Stimulated activated CD4-positive, alpha-beta T cell treated with anti-CD3 and anti-CD28 coated beads, TNF-alpha, amount 100 ng/mL, for 1 hour (primary cell): ENCODE data around the gene ARID3A.

Experiments
- DNase-seq, 3 donors: peaks; one replicate each; pipeline ENCODE4 v3.0.0-alpha.2; 2020; ENCODE audit warnings: low read depth in 3 of 3, low spot score in 1 of 3

The ARID3A gene

DNA sequence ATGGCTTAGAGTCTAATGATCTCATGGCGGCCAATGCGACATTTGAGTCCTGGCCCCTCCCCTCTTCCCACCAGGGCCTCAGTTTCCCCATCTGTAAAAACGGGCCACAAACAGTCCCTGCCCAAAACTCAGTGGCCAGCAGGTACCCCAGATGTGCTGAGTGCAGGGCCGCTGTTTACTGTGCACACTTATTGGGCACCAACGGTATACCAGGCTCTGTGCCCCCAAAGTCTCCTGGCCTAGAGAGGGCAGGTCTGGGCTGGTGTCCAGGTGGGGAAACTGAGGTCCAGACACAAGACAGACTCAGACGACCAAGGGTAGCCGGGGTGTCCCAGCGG is 34.7 kb downstream of the ARID3A start:
- no peak for DNase-seq

DNA sequence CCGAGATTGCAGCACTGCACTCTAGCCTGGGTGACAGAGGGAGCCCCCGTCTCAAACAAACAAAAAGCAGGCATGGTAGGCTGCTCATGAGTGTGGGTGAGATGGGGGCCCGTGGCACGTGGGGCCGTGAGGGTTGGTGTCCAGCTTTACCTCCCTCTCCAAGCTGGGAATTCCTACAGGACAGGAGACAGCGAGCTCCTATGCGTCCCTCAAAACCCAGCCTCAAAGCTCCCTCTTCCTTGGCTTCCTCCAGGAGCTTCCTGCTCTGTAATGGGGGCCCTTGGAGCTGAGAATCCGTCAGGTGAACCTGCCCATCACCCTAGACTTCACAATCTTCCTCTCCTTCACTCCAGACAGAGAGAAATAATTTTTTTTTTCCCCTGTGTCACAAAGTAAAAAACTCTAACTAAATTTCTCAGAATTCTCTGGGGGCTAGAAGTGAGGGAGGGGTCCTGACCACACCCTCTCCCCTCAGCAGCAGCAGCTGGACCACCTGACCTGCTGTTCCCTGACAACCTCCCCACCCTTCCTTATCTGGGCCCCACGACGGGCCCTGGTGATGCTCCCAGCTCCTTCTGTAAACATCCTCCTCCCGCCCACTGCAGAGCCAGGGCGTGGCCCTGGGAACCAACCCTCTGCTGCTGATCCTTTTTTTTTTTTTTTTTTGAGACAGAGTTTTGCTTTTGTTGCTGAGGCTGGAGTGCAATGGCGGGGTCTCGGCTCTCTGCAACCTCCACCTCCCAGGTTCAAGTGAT is 36.2 kb downstream of the ARID3A start:
- DNase-seq, result no peak

DNA sequence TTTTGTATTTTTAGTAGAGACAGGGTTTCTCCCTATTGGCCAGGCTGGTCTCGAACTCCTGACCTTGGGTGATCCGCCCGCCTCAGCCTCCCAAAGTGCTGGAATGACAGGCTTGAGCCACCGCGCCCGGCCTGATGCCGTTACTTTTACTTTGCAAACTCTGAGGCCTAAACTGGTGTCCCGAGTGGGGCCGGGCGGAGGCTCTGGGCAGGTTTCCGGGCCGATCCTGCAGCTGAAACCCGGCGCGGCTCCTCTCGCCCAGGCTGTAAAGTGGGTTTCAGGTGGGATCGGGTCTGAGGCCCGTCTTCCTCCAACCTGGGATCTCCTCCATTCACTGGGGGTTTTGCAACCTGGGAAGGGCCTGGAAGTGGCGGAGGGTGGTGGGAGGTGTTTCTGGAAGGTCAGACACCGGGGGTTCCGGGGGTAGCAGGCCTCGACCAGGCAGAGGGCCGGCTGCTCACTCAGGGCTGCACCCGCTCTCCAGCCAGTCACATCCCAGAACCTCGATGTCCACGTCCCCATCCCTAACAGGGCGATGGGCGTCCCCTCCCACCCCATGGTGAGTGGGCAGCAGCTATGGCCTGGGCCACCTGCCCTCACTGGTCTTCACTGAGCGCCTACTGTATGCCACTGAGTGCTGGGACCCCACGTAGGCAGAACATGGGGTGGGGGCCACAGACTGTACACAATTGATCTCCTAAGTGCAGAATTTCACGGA is 37.0 kb downstream of the ARID3A start:
- DNase-seq, result no peak

DNA sequence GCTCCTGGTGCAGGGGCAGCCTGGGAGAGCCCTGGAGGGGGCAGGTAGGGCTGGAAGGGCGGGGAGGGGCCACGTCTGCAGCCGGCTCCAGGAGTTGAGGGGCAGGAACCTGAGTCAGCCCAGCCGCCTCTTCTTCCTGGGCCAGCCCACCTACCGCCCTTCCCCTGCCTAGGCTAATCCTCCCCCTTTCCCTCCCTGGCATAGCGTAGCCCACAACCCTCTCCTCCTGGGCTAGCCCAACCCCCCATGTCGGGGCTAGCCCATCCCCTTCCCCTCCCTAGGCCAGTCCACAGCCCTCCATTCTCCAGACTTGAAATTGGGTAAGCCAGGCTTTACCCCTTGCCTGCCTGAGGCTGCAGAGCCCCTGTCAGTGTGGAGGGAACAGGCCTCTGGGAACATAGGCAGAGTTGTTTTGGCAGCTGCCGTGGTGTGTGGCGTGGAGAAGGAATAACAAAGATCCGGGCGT is 37.7 kb downstream of the ARID3A start:
- no peak for DNase-seq

DNA sequence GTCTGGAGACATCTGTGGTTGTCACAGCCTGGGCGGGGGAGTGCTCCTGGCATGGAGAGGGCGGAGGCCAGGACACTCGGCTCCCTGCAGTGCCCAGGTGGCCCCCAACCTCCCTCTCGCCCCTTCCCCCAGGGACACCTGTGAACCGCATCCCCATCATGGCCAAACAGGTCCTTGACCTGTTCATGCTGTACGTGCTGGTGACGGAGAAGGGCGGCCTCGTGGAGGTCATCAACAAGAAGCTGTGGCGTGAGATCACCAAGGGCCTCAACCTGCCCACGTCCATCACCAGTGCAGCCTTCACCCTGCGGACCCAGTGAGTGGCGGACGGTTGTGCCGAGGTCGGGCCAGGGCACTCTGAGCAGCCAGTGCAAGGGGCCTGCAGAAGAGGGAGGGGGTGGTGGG is 38.3 kb downstream of the ARID3A start:
- DNase-seq, result no peak

DNA sequence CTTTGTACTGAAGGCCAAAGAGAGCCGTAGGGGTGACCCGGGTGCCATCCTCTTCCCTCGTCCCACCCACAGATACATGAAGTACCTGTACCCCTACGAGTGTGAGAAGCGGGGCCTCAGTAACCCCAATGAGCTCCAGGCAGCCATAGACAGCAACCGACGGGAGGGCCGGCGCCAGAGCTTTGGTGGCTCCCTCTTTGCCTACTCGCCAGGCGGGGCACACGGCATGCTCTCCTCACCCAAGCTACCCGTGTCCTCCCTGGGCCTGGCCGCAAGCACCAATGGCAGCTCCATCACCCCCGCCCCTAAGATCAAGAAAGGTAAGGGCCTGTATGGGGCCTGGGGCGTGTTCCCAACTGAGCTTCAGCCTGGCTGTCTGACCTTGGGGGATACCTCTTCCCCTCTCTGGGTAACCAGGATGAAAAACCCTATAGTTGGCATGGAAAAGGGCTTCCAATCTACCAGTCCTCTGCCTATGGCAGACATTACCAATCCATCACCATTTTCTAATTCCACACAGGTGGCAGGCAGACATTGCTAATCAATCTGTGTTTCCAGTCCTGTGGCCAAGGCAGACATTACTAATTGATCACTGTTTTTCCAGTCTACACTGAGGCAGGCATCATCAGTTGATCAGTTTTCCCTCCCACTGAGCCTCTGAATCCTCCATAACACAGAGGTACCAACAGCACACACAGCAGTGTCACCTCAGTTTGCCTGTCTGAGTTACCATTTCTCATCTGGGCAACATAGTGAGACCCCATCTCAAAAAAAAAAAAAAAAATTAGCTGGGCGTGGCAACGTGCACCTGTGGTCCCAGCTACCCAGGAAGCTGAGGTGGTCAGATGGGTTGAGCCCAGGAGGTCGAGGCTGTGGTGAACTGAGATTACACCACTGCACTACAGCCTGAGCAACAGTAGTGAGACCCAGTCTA is 39.2 kb downstream of the ARID3A start:
- DNase-seq, result no peak

DNA sequence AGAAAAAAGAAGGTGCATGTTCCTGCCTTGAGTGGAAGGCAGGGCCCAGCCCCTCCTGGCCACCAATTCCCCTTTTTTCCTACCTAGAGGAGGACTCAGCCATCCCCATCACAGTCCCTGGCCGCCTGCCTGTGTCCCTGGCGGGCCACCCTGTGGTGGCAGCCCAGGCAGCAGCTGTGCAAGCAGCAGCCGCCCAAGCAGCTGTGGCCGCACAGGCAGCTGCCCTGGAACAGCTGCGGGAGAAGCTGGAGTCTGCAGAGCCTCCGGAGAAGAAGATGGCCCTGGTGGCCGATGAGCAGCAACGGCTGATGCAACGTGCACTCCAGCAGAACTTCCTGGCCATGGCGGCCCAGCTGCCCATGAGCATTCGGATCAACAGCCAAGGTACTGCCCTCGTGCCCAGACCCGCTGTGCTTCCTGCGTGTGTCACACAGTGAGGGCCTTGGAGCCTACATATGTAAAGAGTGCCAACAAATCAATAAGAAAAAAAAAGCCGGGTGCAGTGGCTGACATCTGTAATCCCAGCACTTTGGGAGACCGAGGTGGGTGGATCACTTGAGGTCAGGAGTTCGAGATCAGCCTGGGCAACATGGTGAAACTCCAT is 40.8 kb downstream of the ARID3A start:
- no peak for DNase-seq

DNA sequence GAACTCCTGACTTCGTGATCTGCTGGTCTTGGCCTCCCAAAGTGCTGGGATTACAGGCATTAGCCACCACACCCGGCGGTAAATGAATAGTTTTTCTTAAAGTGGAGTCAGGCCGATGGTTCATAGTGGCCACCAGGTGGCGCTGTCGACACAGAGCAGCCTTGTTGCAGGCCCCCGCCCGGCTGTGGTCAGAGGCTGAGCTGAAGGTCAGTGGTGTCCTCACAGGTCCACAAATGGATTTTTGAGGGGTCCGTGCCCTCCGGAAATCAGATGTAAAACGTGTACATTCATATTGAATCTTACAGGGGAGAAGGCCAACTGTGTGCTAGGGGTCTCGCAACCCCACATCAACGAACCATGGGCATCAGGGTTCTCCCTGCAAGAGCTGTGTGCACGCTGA is 44.9 kb downstream of the ARID3A start:
- DNase-seq, result no peak

DNA sequence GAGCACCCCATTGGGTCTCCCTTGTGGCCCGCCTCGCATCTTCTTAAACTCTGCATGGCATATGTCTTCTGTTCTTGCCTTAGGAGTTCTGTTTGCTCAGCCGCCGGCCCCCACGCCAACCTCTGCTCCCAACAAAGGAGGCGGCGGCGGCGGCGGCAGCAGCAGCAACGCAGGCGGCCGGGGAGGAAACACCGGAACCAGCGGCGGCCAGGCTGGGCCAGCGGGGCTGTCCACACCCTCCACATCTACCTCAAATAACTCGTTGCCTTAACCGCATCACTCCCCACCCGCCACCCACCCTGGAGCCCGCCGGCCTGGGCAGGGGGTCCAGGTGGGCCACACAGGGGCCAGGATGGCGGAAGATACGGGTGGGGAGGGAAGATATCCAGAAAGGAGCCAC is 46.0 kb downstream of the ARID3A start:
- DNase-seq, result no peak

DNA sequence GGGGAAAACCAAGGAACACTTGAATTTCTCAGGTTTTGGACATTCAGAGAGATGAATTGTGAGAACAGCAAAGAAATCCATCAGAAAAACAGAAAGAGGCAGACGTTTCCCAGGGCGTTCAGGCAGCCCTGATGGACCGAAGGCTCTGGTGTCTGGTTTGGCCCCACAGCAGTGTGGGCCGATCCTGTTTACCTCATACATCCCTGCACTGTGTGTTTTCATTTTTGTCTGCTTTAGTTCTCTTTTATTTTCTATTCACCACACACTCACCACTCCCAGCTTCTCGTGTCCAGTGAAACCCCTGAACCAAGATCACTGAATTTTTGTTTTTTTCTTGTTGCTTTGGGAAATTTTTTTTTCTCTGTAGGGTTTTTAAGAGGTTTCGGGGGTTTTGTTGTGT is 46.4 kb downstream of the ARID3A start:
- no peak for DNase-seq

DNA sequence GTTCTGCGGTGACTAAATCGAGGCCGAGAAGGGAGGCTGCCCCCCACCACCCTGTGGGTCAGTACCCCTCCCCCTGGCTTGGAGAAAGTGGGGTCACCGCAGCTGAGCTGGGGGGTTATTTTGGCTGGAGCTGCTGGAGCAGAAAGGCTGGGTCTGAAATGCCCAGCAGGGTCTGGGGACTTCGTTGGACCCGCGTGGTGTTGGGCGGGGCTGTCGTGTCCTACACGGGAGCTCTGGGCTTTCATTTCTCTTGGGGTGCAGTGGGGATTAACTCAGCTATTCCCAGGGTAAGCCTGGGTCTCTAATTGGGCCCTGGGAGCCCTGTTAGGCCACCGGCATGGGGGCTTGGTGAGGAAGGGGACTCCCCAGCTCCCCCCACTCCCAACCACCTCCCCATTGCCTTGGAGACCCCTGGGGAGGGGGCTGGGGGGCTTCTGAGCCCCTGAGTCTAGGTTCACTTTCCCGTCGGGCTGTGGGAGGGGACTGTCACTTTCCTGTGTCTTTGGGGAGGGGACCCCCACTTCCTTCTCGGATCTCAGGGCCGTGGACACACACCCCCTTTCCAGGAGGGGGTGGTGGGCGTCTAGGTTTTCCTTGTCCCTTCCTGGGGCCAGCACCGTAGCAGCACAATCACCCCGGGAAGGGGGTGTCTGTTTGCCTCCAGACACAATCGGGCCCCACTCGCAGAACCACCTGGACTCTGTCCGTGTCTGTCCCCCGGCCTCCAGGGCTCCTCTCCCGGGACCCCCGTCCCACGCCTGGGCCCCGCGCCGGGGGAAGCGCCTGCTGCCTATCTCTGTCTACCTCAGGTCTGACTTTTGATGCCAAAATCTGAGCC is 48.1 kb downstream of the ARID3A start:
- DNase-seq, result no peak

DNA sequence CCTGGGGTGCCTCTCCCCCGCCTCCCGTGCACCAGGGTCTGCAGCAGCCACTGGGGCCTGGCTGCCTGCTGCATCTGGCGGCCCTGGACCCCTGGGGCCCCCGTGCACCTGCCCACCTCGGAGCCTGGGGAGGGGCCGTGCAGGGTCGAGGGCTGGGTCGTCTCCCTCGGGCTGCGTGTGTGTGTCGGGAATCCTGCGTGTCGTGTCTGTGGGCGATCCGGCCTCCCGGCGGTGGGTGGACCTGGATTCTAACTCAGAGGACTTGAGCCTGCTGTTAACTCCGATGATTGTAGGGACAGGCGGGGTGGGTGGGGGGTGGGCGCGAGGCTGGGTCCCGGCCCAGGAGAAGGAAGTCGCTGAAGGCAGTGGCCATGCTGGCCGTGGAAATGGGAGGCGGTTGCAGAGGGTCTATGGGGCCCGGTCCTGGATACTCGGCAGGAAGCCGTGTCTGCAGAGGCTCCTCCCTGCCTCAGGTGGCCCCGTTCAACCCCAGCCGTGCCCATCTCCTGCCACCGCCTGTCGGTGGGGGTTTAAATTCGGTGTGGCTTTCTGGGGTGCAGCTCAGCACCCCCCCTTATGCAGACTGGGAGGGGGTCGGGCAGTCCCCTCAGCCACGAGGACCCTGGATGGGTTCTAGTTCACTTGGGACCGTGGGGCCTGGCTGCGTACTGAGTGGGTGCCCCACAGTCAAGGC is 48.9 kb downstream of the ARID3A start:
- no peak for DNase-seq

DNA sequence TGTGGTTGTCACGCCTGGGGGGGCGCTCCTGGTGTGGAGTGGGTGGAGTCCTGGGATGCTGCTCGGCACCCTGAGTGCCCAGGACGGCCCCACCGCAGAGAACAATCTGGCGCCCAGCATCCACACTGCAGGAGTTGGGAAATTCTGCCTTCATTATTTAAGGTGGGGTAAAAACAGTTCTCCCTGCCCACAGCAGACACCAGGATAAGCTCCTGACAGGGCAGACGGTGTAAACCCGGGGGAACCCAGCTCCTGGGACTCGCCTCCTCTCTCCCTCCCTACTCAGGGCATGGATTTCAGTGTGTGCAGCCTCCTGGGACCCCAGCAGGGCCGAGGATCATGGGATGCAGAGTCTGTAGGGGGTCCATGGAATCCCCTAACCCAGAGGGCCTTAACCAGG is 50.6 kb downstream of the ARID3A start:
- DNase-seq, result no peak

DNA sequence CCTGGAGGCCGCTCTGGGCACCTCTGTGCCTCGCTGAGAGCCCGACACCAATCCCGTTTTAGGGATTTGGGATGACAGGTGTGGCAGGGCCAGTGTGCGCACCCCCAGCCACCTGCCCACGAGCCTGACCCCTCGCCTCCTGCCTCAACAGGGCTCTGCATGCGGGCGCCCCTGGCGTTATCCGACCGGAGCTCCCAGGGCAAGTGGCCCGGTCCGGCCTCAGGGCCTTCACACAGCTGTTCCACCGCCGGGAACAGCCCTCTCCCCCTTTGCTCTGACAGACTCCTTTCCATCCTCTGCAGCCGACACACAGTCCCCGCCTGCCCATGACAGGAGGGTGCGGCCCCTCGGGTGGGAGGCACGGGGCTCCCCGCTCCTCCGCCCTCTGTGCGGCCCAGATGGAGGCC is 51.2 kb downstream of the ARID3A start:
- DNase-seq, result no peak

DNA sequence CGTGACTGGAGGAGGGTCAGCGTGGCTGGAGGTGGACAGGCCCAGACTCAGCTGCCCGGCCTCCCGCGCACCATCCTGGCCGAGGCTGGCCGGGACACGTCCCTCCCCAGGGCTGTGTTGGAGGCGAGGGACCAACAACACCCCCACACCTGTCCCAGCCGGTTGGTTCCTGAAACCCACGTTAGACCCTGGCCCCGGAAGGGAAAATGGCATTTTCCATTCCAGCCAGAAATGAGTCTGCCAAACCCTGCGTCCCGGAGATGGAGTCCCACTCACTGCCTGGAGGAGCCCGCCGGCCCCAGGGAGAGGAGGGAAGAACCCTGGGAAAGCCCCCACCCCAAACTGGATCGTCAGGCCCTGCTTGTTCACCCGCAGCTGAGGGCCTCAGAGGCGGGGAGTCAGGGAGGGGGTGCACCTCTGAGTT is 53.5 kb downstream of the ARID3A start:
- no peak for DNase-seq

DNA sequence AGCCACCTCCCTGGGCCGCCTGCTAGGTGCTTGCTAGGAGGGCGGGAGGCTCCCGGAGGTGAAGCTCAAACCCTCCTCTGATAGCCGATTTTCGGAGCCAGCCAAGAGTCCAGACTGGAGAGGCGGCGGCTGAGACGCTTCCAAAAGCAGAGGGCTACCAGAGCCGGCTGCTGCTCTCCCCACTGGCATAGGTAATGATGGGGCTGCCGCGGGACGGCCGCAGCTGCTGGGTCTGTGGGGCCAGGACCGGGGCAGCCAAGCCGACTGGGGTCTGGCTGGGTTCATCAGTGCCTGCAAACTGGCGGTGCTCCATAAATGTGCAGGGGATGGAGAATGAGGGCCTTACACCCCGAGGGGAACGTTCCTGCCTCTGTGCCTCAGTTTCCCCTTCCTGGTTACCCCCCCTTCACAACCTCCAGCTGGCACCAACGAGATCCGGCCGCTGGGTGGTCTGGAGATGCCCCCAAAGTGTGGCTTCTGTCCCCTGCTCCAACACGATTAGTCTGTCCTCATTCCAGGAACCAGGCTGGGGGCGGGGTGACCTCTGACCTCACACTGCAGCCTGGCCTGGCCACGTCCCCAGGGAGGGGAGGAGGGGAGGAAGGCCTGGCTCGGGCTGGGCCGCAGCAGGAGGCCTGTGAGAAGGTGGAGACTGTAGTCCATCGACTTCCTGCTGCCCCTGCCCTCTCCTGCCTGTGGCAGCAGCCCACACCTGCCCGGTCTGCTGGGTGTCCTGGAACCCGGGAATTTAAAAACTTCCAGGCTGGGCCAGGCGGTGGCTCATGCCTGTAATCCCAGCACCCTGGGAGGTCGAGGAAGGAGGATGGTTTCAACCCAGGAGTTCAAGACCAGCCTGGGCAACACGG is 54.5 kb downstream of the ARID3A start:
- DNase-seq, result no peak

DNA sequence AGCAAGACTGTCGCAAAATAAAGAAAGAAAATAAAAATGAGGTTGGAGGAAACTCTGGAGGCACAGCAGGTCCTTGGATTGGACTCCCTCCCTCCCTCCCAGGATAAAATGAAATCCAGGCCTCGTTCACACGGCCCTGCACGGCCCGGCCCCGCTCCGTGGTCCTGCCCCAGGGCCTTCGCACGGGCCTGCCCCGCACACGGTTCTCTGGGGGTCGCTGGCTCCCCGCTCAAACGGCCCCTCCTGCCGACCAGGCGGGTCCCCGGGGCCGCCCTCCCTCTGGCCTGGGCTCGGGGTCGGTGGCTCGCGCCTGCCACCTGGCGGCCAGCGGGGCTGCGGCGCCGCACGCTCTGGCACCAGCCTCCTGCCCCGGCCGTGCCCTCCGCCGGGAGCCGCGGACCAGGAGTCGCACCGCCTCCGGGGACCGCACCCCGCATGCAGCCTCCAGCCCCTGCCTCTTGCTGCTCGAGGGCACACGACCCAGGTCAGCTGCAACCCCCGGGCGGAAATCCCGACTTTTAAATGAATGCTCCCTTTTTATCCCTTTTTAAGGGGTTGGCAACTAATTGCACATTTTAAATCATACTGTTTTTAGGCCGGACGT is 56.8 kb downstream of the ARID3A start:
- peak; percentile 28 to 77 (median 63) for DNase-seq

DNA sequence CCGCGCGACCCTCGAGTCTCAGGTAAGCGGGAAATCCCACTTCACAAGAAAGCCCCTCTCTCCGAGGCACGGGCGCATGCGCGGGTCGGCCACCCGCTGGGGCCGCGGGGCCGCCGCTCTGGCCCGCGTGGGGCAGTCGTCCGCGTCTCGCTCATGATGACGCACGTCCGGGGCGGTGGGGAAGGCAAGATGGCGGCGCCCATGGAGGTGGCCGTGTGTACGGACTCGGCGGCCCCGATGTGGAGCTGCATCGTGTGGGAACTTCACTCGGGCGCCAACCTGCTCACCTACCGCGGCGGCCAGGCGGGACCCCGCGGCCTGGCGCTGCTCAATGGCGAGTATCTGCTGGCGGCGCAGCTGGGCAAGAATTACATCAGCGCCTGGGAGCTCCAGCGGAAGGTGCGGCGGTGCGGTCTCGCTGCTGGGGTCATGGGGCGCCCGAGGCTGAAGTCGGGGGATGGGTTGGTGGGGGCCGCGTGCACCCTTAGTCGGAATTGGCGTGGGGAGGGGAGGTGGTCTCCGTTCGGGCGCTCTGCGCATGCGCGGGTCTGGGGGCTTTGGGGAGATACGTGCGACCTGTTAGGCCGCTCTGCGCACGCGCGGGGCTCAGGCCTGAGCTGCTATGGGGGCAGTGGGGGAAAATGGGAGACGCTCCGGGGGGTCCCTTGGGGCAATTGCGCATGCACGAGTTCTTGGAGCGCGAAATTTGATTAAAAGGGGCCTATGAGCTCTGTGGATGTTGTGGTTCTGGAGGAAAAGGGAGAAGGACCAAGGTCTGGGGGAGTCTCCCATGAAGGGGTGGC is 58.5 kb downstream of the ARID3A start, which contains the start of gene WDR18:
Gene WDR18 (plus strand): TSS at position 181 of the 803 bp plus-strand sequence. CDS start 9 bp downstream, at position 190.
- DNase-seq, result peak; percentile 51 to 86 (median 73)
